HCT116 (cell line): Measurements from ENCODE around the gene AMMECR1. TPM values are rescaled to one million over a fixed set of nuclear protein-coding genes. Genes with fewer than 3 reads are reported as not detected.

Experiments used
- ATAC-seq: fragments of 200-7000 bp; cut with Tn5 transposase; 2 replicates; pipeline ENCODE4 v1.9.1; 2020; ENCODE audit warnings: mild to moderate bottlenecking, moderate library complexity
- BruUV-seq: library from RNA; stranded (reverse); fragments of 400-500 nt; replicated peaks from 2 replicates; lab custom pipeline; 2021; lab: Mats Ljungman, UMichigan
- CTCF ChIA-PET: fragments of 300-600 bp; sonication (Branson Sonifier 250); formaldehyde crosslinking; loops from one replicate; lab custom pipeline; 2021; ENCODE audit warnings: antibody characterized with exemption; lab: Charles Lee
- POLR2A ChIA-PET: fragments of 300-600, 350-600 bp; sonication (Branson Sonifier 250); formaldehyde crosslinking; loops from one replicate; lab custom pipeline; 2021; ENCODE audit warnings: antibody characterized with exemption; lab: Charles Lee
- RAD21 ChIA-PET, 2 experiments: fragments of 300-600 bp; sonication (Branson Sonifier 250); formaldehyde crosslinking; loops; one replicate each; lab custom pipeline; 2023; ENCODE audit warnings: low total read pairs in 2 of 2; ENCODE audit not compliant: uncharacterized antibody in 2 of 2, unreplicated experiment in 2 of 2, low non-redundant PET in 1 of 2; lab: Charles Lee
- DNase-seq: peaks from one replicate; pipeline ENCODE4 v3.0.0-alpha.2; 2010; ENCODE audit warnings: low read depth, low spot score
- H2AFZ ChIP-seq: fragments of 200-600 bp; shearing (Covaris generic), sonication (generic); 2 replicates; pipeline ENCODE4 v1.6.1; 2017; ENCODE audit warnings: low read depth, mixed run types, mixed read lengths, antibody characterized with exemption, low read length; ENCODE audit not compliant: poor library complexity, severe bottlenecking
- H3K27ac ChIP-seq: 2 replicates; pipeline ENCODE4 v1.5.1; 2012; ENCODE audit warnings: low read depth, low read length
- H3K27me3 ChIP-seq: fragments of 200-600 bp; sonication (generic); 2 replicates; pipeline ENCODE4 v1.6.1; 2016; ENCODE audit warnings: mixed run types, low read length, mixed read lengths; ENCODE audit not compliant: insufficient read depth
- H3K36me3 ChIP-seq, 2 experiments: fragments of 200-500 bp in 1 of 2; fragments of 200-600 bp in 1 of 2; sonication (Bioruptor generic) in 1 of 2; sonication (generic) in 1 of 2; 2 replicates each; pipeline versions ENCODE4 v1.5.1 to v1.6.1; 2014 to 2016; ENCODE audit warnings: low read length in 2 of 2, inconsistent platforms in 1 of 2, mixed read lengths in 1 of 2, mixed run types in 1 of 2; ENCODE audit not compliant: insufficient read depth in 2 of 2, control insufficient read depth in 1 of 2
- H3K4me1 ChIP-seq, 2 experiments: fragments of 200-600 bp in 1 of 2; sonication (generic) in 1 of 2; 2 replicates each; pipeline versions ENCODE4 v1.5.1 to v1.6.1; 2012 to 2017; ENCODE audit warnings: low read length in 2 of 2, inconsistent platforms in 1 of 2, mild to moderate bottlenecking in 1 of 2, mixed read lengths in 1 of 2, mixed run types in 1 of 2, moderate library complexity in 1 of 2; ENCODE audit not compliant: insufficient read depth in 2 of 2, control insufficient read depth in 1 of 2
- H3K4me2 ChIP-seq: fragments of 200-600 bp; sonication (generic); 2 replicates; pipeline ENCODE4 v1.6.1; 2017; ENCODE audit warnings: mixed run types, low read length, mixed read lengths
- H3K4me3 ChIP-seq, 2 experiments: fragments of 200-600 bp in 1 of 2; sonication (generic) in 1 of 2; replicated peaks in 1 of 2; 2 replicates each; pipeline ENCODE4 v1.5.1; 2011 to 2016; ENCODE audit warnings: low read length in 2 of 2, control low read depth in 1 of 2, low read depth in 1 of 2, mild to moderate bottlenecking in 1 of 2, mixed read lengths in 1 of 2, mixed run types in 1 of 2
- H3K79me2 ChIP-seq: fragments of 200-600 bp; sonication (generic); 2 replicates; pipeline ENCODE4 v1.6.1; 2017; ENCODE audit warnings: mild to moderate bottlenecking, mixed run types, low read length, moderate library complexity, mixed read lengths; ENCODE audit not compliant: insufficient read depth
- H3K9ac ChIP-seq: fragments of 200-600 bp; sonication (generic); 2 replicates; pipeline ENCODE4 v1.6.1; 2016; ENCODE audit warnings: low read length, mixed read lengths
- H3K9me2 ChIP-seq: fragments of 200-600 bp; sonication (generic), shearing (Covaris generic); 2 replicates; pipeline ENCODE4 v1.6.1; 2017; ENCODE audit warnings: mixed run types, mild to moderate bottlenecking, moderate library complexity; ENCODE audit not compliant: insufficient read depth
- H3K9me3 ChIP-seq, 2 experiments: fragments of 200-500 bp in 1 of 2; fragments of 200-600 bp in 1 of 2; sonication (Bioruptor generic) in 1 of 2; sonication (generic) in 1 of 2; 2 replicates each; pipeline ENCODE4 v1.6.1; 2014 to 2017; ENCODE audit warnings: low read length in 2 of 2, mixed read lengths in 2 of 2, inconsistent platforms in 1 of 2, low read depth in 1 of 2, mild to moderate bottlenecking in 1 of 2, mixed run types in 1 of 2, moderate library complexity in 1 of 2; ENCODE audit not compliant: control insufficient read depth in 1 of 2, insufficient read depth in 1 of 2
- H4K20me1 ChIP-seq: fragments of 200-600 bp; sonication (generic), shearing (Covaris generic); 2 replicates; pipeline ENCODE4 v1.6.1; 2017; ENCODE audit warnings: mixed run types, mild to moderate bottlenecking, moderate library complexity; ENCODE audit not compliant: insufficient read depth
- FOSL1 ChIP-seq: IDR thresholded peaks from 2 replicates; pipeline ENCODE4 v1.6.1; 2012; ENCODE audit warnings: low read depth
- JUND ChIP-seq: IDR thresholded peaks from 2 replicates; pipeline ENCODE4 v1.6.1; 2012
- REST ChIP-seq: IDR thresholded peaks from 2 replicates; pipeline ENCODE4 v1.6.1; 2012; ENCODE audit warnings: low read depth
- SP1 ChIP-seq: IDR thresholded peaks from 2 replicates; pipeline ENCODE4 v1.6.1; 2012; ENCODE audit warnings: low read depth
- TCF7L2 ChIP-seq: IDR thresholded peaks from 2 replicates; pipeline ENCODE4 v1.7.0; 2011; ENCODE audit warnings: borderline replicate concordance, inconsistent platforms; ENCODE audit not compliant: insufficient read depth, insufficient read length; ENCODE audit errors: extremely low read depth
- intact Hi-C: fragments of 100-400 bp; cut with micrococcal nuclease; formaldehyde crosslinking; loops from 2 replicates; pipeline ENCODE4 v1.10.0; 2022
- total RNA-seq: library from RNA; stranded (reverse); gene quantifications from one replicate; pipeline ENCODE4 v1.2.1, GENCODE V29; 2021; ENCODE audit not compliant: unreplicated experiment

AMMECR1 gene
- total RNA-seq, 1 experiment from 2014 or later, result 9.2 TPM

- H3K36me3 ChIP-seq, result no peaks in the 10 kb centered on the region
- no peak overlapping the region for H2AFZ ChIP-seq
- peak; percentile 56 for TF ChIP-seq TCF7L2
- no peak for TF ChIP-seq REST
- TF ChIP-seq JUND, result peak; percentile 43; the same call in 1 of the 2 replicates
- TF ChIP-seq FOSL1, result peak; percentile 51
- 0 out of 2 replicates have a peak, but pooled peaks have one; percentile 21 for TF ChIP-seq SP1
- no TSS peak for BruUV-seq
- H4K20me1 ChIP-seq, result no peaks in the 10 kb centered on the region
- peak; percentile 78 for ATAC-seq
- no peaks in the 10 kb centered on the region for H3K9me2 ChIP-seq
- peak; percentile 47 for DNase-seq
- RAD21 ChIA-PET, result interaction anchor here in 1 of 2 experiments (0.6 kb wide), 1 partner anchor 260 kb away, joined by 4 read pairs; no protein-coding TSS in a partner anchor
- H3K4me2 ChIP-seq, result peak overlapping the region; percentile 62
- intact Hi-C loops, result no loop called here
- peak overlapping the region; percentile 11; the same call in 1 of the 2 replicates for H3K9ac ChIP-seq
- H3K27ac ChIP-seq, result peak overlapping the region; percentile 66
- POLR2A ChIA-PET, result no interaction called here
- CTCF ChIA-PET, result interaction anchor here (1.1 to 1.3 kb wide), 3 partner anchors 13 to 34 kb away, joined by 3 to 8 read pairs (median 4); no protein-coding TSS in a partner anchor
- no peaks in the 10 kb centered on the region for H3K9me3 ChIP-seq
- peaks cover 43 to 55% of the 10 kb centered on the region in 2 experiments for H3K4me1 ChIP-seq
- H3K27me3 ChIP-seq, result no peaks in the 10 kb centered on the region
- H3K4me3 ChIP-seq, result peak overlapping the region in 1 of 2 experiments; percentile 20; a peak in 1 of 4 replicates
- H3K79me2 ChIP-seq, result no peaks in the 10 kb centered on the region
These were observed 137.0 kb downstream of the AMMECR1 start for GRCh38 chrX:110180928-110181310.
